ENCODE results near the gene MT2A.

- no peak for TF ChIP-seq ZNF674 (CRISPR knock-in tag; IDR thresholded peaks at IDR 0.05; ENCODE audit: low read depth)
- TF ChIP-seq, protein P1, sequence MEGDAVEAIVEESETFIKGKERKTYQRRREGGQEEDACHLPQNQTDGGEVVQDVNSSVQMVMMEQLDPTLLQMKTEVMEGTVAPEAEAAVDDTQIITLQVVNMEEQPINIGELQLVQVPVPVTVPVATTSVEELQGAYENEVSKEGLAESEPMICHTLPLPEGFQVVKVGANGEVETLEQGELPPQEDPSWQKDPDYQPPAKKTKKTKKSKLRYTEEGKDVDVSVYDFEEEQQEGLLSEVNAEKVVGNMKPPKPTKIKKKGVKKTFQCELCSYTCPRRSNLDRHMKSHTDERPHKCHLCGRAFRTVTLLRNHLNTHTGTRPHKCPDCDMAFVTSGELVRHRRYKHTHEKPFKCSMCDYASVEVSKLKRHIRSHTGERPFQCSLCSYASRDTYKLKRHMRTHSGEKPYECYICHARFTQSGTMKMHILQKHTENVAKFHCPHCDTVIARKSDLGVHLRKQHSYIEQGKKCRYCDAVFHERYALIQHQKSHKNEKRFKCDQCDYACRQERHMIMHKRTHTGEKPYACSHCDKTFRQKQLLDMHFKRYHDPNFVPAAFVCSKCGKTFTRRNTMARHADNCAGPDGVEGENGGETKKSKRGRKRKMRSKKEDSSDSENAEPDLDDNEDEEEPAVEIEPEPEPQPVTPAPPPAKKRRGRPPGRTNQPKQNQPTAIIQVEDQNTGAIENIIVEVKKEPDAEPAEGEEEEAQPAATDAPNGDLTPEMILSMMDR (CRISPR knock-in tag; IDR thresholded peaks at IDR 0.05): no peak
- TF ChIP-seq MIER2 (CRISPR knock-in tag; IDR thresholded peaks at IDR 0.05): no peak
- TF ChIP-seq, protein P2, sequence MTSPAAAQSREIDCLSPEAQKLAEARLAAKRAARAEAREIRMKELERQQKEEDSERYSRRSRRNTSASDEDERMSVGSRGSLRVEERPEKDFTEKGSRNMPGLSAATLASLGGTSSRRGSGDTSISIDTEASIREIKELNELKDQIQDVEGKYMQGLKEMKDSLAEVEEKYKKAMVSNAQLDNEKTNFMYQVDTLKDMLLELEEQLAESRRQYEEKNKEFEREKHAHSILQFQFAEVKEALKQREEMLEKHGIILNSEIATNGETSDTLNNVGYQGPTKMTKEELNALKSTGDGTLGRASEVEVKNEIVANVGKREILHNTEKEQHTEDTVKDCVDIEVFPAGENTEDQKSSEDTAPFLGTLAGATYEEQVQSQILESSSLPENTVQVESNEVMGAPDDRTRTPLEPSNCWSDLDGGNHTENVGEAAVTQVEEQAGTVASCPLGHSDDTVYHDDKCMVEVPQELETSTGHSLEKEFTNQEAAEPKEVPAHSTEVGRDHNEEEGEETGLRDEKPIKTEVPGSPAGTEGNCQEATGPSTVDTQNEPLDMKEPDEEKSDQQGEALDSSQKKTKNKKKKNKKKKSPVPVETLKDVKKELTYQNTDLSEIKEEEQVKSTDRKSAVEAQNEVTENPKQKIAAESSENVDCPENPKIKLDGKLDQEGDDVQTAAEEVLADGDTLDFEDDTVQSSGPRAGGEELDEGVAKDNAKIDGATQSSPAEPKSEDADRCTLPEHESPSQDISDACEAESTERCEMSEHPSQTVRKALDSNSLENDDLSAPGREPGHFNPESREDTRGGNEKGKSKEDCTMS (CRISPR knock-in tag; conservative IDR thresholded peaks at IDR 0.05): no peak
- no peak for TF ChIP-seq CEBPZ (IDR thresholded peaks at IDR 0.05; ENCODE audit: low read length)
- TF ChIP-seq POGZ (CRISPR knock-in tag; IDR thresholded peaks at IDR 0.05): no peak
- no peak for TF ChIP-seq TAF15 (IDR thresholded peaks at IDR 0.05; ENCODE audit: low read depth, low read length, poor library complexity, severe bottlenecking)
Observed at GRCh38 chr16:56588781-56589140, 19.6 kb upstream of the MT2A start.
